Measurements from ENCODE around the gene ASTN1.

Gene ASTN1

DNA sequence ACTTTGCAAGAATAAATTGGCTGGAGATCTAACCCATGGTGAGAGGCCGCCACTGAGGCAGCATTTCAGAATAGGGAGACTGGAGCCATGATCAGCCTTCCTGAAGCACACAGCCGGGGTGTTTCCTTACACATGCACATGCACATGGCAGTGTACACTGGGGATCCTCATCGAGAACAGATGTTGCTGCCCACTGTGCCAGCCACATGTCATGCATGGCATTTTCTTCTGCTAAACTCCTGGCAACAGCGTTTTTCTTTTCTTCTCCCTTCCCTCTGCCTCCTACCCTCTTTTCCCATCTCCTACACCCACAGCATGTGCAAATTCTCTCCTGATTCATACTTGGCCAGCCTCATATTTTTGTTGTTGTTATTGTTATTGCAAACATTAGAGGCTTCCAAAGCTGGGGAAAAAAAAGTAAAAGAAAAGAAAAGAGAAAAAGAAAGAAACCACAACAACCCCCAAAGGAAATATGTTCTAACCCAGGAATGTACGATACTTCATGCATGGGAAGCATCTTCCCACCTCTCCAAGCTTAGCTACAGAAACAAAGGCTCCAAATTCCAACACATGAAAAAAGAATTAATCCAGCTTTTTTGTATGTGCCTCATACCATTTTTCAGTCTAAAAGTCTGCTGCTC, 344.0 kb downstream of the ASTN1 start:
- H3K27me3 ChIP-seq (ENCODE audit: control insufficient read depth in 3 of 3, insufficient read depth in 3 of 3, low read depth in 1 of 3, low read length in 3 of 3), result no peaks in the 10 kb centered on the region
- H3K79me1 ChIP-seq (ENCODE audit: low read depth, low read length), result no peaks in the 10 kb centered on the region
- no peak overlapping the region for H3K9ac ChIP-seq (ENCODE audit: low read depth, low read length, poor library complexity)
- H4K8ac ChIP-seq (ENCODE audit: low read depth, low read length), result no peak overlapping the region
- no peak overlapping the region for H3K4me3 ChIP-seq (ENCODE audit: low read length in 2 of 2)
- H3K18ac ChIP-seq (ENCODE audit: low read length), result peak overlapping the region; percentile 6
- no peaks in the 10 kb centered on the region for H3K36me3 ChIP-seq (replicated peaks in 1 of 2; ENCODE audit: control insufficient read depth in 2 of 2, insufficient read depth in 2 of 2, low read length in 2 of 2)
- H3K27ac ChIP-seq (replicated peaks; ENCODE audit: low read length), result no peak overlapping the region
- no peaks in the 10 kb centered on the region for H3K4me1 ChIP-seq (ENCODE audit: control insufficient read depth in 2 of 2, insufficient read depth in 1 of 2, low read depth in 1 of 2, low read length in 2 of 2)
- H2BK15ac ChIP-seq (ENCODE audit: low read length), result no peak overlapping the region
- no CpG with 5 or more reads among the region's 5 CpGs for WGBS, 2 donors (ENCODE audit: extremely low coverage in 2 of 2, insufficient read length in 2 of 2, insufficient replicate concordance in 1 of 2)
- no peak overlapping the region for H3K14ac ChIP-seq (ENCODE audit: low read length)
- H2BK120ac ChIP-seq (ENCODE audit: low read depth, low read length), result no peak overlapping the region
- no peak overlapping the region for H3K4ac ChIP-seq (ENCODE audit: low read length)
- H3K4me2 ChIP-seq (ENCODE audit: insufficient read depth, low read length, poor library complexity, severe bottlenecking), result no peak overlapping the region
- H2AFZ ChIP-seq (ENCODE audit: low read length), result no peak overlapping the region
- H2BK12ac ChIP-seq (ENCODE audit: low read length), result no peak overlapping the region
- no peak overlapping the region for H4K91ac ChIP-seq (ENCODE audit: low read depth, low read length, poor library complexity)
- no peak overlapping the region for H3K23ac ChIP-seq (ENCODE audit: low read depth, low read length, poor library complexity)
- H2BK5ac ChIP-seq (ENCODE audit: low read length), result no peak overlapping the region
- H3K9me3 ChIP-seq (replicated peaks in 1 of 2; ENCODE audit: control insufficient read depth in 2 of 2, insufficient read depth in 1 of 2, low read depth in 1 of 2, low read length in 2 of 2), result no peaks in the 10 kb centered on the region
- DNase-seq (ENCODE audit: low spot score), result no peak
- H2AK5ac ChIP-seq (ENCODE audit: low read depth, low read length), result no peak overlapping the region

DNA sequence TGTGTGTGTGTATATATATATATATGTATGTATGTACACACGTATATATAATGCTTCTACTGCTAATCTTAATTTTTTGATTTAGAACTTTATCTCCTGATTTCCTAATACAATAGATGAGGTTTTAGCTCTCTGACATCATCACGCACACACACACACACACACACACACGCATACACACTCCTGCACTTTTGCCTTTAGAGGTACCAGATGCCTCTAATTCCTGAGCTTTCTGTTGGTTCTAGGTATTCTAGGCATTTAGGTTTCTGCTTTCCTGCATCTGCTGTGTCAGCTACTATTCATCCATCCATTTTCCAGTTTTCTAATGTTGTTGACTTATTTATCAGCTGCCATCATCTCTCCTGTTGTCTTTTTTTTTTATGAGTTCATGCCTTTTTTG, 348.3 kb downstream of the ASTN1 start:
- no peaks in the 10 kb centered on the region for H3K27me3 ChIP-seq (ENCODE audit: control insufficient read depth in 3 of 3, insufficient read depth in 3 of 3, low read depth in 1 of 3, low read length in 3 of 3)
- DNase-seq (ENCODE audit: low spot score), result no peak
- H3K27ac ChIP-seq (replicated peaks; ENCODE audit: low read length), result no peak overlapping the region
- WGBS, 2 donors (ENCODE audit: extremely low coverage in 2 of 2, insufficient read length in 2 of 2, insufficient replicate concordance in 1 of 2), result no CpG with 5 or more reads among the region's 3 CpGs
- no peak overlapping the region for H3K4ac ChIP-seq (ENCODE audit: low read length)
- no peak overlapping the region for H3K23ac ChIP-seq (ENCODE audit: low read depth, low read length, poor library complexity)
- H4K8ac ChIP-seq (ENCODE audit: low read depth, low read length), result no peak overlapping the region
- no peak overlapping the region for H3K4me2 ChIP-seq (ENCODE audit: insufficient read depth, low read length, poor library complexity, severe bottlenecking)
- no peak overlapping the region for H2AFZ ChIP-seq (ENCODE audit: low read length)
- no peak overlapping the region for H2BK15ac ChIP-seq (ENCODE audit: low read length)
- H2BK12ac ChIP-seq (ENCODE audit: low read length), result no peak overlapping the region
- H2AK5ac ChIP-seq (ENCODE audit: low read depth, low read length), result no peak overlapping the region
- H2BK5ac ChIP-seq (ENCODE audit: low read length), result no peak overlapping the region
- H3K4me3 ChIP-seq (ENCODE audit: low read length in 2 of 2), result no peak overlapping the region
- H3K18ac ChIP-seq (ENCODE audit: low read length), result no peak overlapping the region
- no peak overlapping the region for H3K9ac ChIP-seq (ENCODE audit: low read depth, low read length, poor library complexity)
- no peaks in the 10 kb centered on the region for H3K4me1 ChIP-seq (ENCODE audit: control insufficient read depth in 2 of 2, insufficient read depth in 1 of 2, low read depth in 1 of 2, low read length in 2 of 2)
- H3K14ac ChIP-seq (ENCODE audit: low read length), result no peak overlapping the region
- no peaks in the 10 kb centered on the region for H3K36me3 ChIP-seq (replicated peaks in 1 of 2; ENCODE audit: control insufficient read depth in 2 of 2, insufficient read depth in 2 of 2, low read length in 2 of 2)
- H4K91ac ChIP-seq (ENCODE audit: low read depth, low read length, poor library complexity), result no peak overlapping the region
- H3K79me1 ChIP-seq (ENCODE audit: low read depth, low read length), result no peaks in the 10 kb centered on the region
- no peak overlapping the region for H2BK120ac ChIP-seq (ENCODE audit: low read depth, low read length)
- H3K9me3 ChIP-seq (replicated peaks in 1 of 2; ENCODE audit: control insufficient read depth in 2 of 2, insufficient read depth in 1 of 2, low read depth in 1 of 2, low read length in 2 of 2), result no peaks in the 10 kb centered on the region

DNA sequence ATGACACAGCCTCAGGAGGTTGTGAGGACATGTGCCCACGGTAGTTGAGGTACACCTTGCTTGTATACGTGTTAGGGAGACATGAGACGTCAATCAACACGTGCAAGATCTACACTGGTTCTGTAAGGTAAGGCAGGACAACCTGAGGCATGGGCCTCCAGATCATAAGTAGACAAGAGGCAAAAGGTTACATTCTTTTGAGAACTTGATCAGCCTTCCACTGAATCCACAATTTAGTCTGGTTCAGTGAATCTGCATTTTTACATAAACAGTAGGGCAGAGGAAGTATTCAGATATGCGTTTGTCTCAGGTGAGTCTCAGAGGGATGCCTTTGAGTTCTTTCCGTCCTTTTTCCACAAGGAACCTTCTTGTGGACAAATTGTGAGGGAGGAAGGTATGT, 348.9 kb downstream of the ASTN1 start:
- H2BK120ac ChIP-seq (ENCODE audit: low read depth, low read length), result no peak overlapping the region
- no peaks in the 10 kb centered on the region for H3K79me1 ChIP-seq (ENCODE audit: low read depth, low read length)
- no peak overlapping the region for H3K4me2 ChIP-seq (ENCODE audit: insufficient read depth, low read length, poor library complexity, severe bottlenecking)
- H3K27me3 ChIP-seq (ENCODE audit: control insufficient read depth in 3 of 3, insufficient read depth in 3 of 3, low read depth in 1 of 3, low read length in 3 of 3), result no peaks in the 10 kb centered on the region
- H3K36me3 ChIP-seq (replicated peaks in 1 of 2; ENCODE audit: control insufficient read depth in 2 of 2, insufficient read depth in 2 of 2, low read length in 2 of 2), result no peaks in the 10 kb centered on the region
- no peak overlapping the region for H2BK5ac ChIP-seq (ENCODE audit: low read length)
- no peak overlapping the region for H4K91ac ChIP-seq (ENCODE audit: low read depth, low read length, poor library complexity)
- H3K4ac ChIP-seq (ENCODE audit: low read length), result no peak overlapping the region
- H3K23ac ChIP-seq (ENCODE audit: low read depth, low read length, poor library complexity), result no peak overlapping the region
- no peak overlapping the region for H2AFZ ChIP-seq (ENCODE audit: low read length)
- no peak overlapping the region for H3K18ac ChIP-seq (ENCODE audit: low read length)
- H4K8ac ChIP-seq (ENCODE audit: low read depth, low read length), result no peak overlapping the region
- no peak overlapping the region for H2AK5ac ChIP-seq (ENCODE audit: low read depth, low read length)
- H3K14ac ChIP-seq (ENCODE audit: low read length), result no peak overlapping the region
- no peak overlapping the region for H2BK15ac ChIP-seq (ENCODE audit: low read length)
- no peaks in the 10 kb centered on the region for H3K4me1 ChIP-seq (ENCODE audit: control insufficient read depth in 2 of 2, insufficient read depth in 1 of 2, low read depth in 1 of 2, low read length in 2 of 2)
- no CpG with 5 or more reads among the region's 6 CpGs for WGBS, 2 donors (ENCODE audit: extremely low coverage in 2 of 2, insufficient read length in 2 of 2, insufficient replicate concordance in 1 of 2)
- H3K4me3 ChIP-seq (ENCODE audit: low read length in 2 of 2), result no peak overlapping the region
- H2BK12ac ChIP-seq (ENCODE audit: low read length), result no peak overlapping the region
- H3K27ac ChIP-seq (replicated peaks; ENCODE audit: low read length), result no peak overlapping the region
- no peak for DNase-seq (ENCODE audit: low spot score)
- H3K9ac ChIP-seq (ENCODE audit: low read depth, low read length, poor library complexity), result no peak overlapping the region
- no peaks in the 10 kb centered on the region for H3K9me3 ChIP-seq (replicated peaks in 1 of 2; ENCODE audit: control insufficient read depth in 2 of 2, insufficient read depth in 1 of 2, low read depth in 1 of 2, low read length in 2 of 2)

DNA sequence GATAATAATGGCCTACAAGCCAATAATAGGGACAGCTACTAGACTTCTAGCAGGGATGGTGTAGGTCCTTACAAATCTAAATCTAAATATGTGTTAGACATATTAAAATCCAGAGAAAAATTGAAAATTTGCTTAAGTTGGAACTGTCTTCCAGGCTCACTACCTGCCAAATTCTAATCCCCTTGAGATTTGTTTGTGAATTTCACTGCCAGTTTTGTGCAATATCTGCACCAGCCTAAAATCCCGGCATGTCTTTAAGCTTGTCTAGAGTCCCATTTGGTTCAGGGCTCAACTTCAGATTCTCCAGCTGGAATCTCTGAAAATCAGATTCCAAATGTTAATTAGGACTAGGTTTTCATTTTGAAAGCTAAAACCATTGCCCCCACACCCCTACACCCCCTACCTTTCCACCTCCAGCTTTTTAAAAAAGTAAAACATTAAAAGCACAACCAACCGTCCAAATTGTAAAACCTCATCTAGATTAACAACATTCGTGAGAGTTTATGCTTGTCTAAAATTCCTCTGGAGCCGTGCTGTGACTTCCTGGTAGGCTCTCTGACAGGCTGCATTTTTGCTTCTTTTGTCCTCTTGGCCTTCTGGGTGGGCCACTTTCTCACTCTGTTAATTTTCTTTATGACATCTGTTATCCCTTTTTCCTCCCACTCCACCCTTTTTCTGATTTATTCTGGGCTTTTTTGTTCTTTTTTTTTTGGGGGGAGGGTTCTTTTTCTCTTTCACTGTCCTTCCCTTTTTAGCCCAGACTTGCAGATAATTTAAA, 352.8 kb downstream of the ASTN1 start:
- Histone ChIP-seq H3K79me1 (ENCODE audit: low read depth, low read length) (no peaks in the 10 kb centered on the region), H3K27me3 (ENCODE audit: control insufficient read depth in 3 of 3, insufficient read depth in 3 of 3, low read depth in 1 of 3, low read length in 3 of 3) (no peaks in the 10 kb centered on the region), H4K91ac (ENCODE audit: low read depth, low read length, poor library complexity) (no peak overlapping the region), H3K4ac (ENCODE audit: low read length) (no peak overlapping the region), H3K4me1 (ENCODE audit: control insufficient read depth in 2 of 2, insufficient read depth in 1 of 2, low read depth in 1 of 2, low read length in 2 of 2) (no peaks in the 10 kb centered on the region), H3K4me2 (ENCODE audit: insufficient read depth, low read length, poor library complexity, severe bottlenecking) (no peak overlapping the region), H2BK15ac (ENCODE audit: low read length) (no peak overlapping the region), H3K4me3 (ENCODE audit: low read length in 2 of 2) (no peak overlapping the region), H3K36me3 (replicated peaks in 1 of 2; ENCODE audit: control insufficient read depth in 2 of 2, insufficient read depth in 2 of 2, low read length in 2 of 2) (no peaks in the 10 kb centered on the region), H2BK5ac (ENCODE audit: low read length) (no peak overlapping the region), H3K9ac (ENCODE audit: low read depth, low read length, poor library complexity) (no peak overlapping the region), H3K18ac (ENCODE audit: low read length) (no peak overlapping the region), H3K23ac (ENCODE audit: low read depth, low read length, poor library complexity) (no peak overlapping the region), H2BK12ac (ENCODE audit: low read length) (no peak overlapping the region), H3K27ac (replicated peaks; ENCODE audit: low read length) (no peak overlapping the region), H2BK120ac (ENCODE audit: low read depth, low read length) (no peak overlapping the region), H2AK5ac (ENCODE audit: low read depth, low read length) (no peak overlapping the region), H3K9me3 (replicated peaks in 1 of 2; ENCODE audit: control insufficient read depth in 2 of 2, insufficient read depth in 1 of 2, low read depth in 1 of 2, low read length in 2 of 2) (no peaks in the 10 kb centered on the region), H2AFZ (ENCODE audit: low read length) (peak overlapping the region; percentile 8), H3K14ac (ENCODE audit: low read length) (no peak overlapping the region), H4K8ac (ENCODE audit: low read depth, low read length) (no peak overlapping the region)
- WGBS, 2 donors (ENCODE audit: extremely low coverage in 2 of 2, insufficient read length in 2 of 2, insufficient replicate concordance in 1 of 2), result no CpG with 5 or more reads among the region's 4 CpGs
- DNase-seq (ENCODE audit: low spot score), result peak; percentile 15
